H9 (cell line): ENCODE measurements around the gene RND3. TPM values are rescaled to one million over a fixed set of nuclear protein-coding genes. Genes with fewer than 3 reads are reported as not detected.

Source experiments
- DNase-seq: peaks from one replicate; pipeline ENCODE4 v3.0.0-alpha.2; 2017
- H2AFZ ChIP-seq: one replicate; pipeline ENCODE4 v1.6.1; 2013; ENCODE audit warnings: mild to moderate bottlenecking, low read length, control low read depth, moderate library complexity
- H2AK5ac ChIP-seq: 2 replicates; pipeline ENCODE4 v1.6.1; 2013; ENCODE audit warnings: low read length, control low read depth, mixed read lengths; ENCODE audit not compliant: insufficient read length
- H2BK120ac ChIP-seq: one replicate; pipeline ENCODE4 v1.6.1; 2013; ENCODE audit warnings: low read depth, mild to moderate bottlenecking, low read length, control low read depth, inconsistent platforms; ENCODE audit not compliant: poor library complexity, severe bottlenecking
- H2BK12ac ChIP-seq: 2 replicates; pipeline ENCODE4 v1.6.1; 2013; ENCODE audit warnings: low read length, control low read depth, mixed read lengths, low read depth; ENCODE audit not compliant: insufficient read length
- H2BK15ac ChIP-seq: 2 replicates; pipeline ENCODE4 v1.6.1; 2013; ENCODE audit warnings: low read depth, low read length, control low read depth
- H2BK20ac ChIP-seq: one replicate; pipeline ENCODE4 v1.6.1; 2013; ENCODE audit warnings: low read depth, mild to moderate bottlenecking, low read length, control low read depth, inconsistent platforms; ENCODE audit not compliant: poor library complexity, severe bottlenecking
- H2BK5ac ChIP-seq: 2 replicates; pipeline ENCODE4 v1.6.1; 2013; ENCODE audit warnings: low read length, control low read depth, mixed read lengths; ENCODE audit not compliant: insufficient read length
- H3K14ac ChIP-seq: 2 replicates; pipeline ENCODE4 v1.6.1; 2013; ENCODE audit warnings: low read length, control low read depth; ENCODE audit not compliant: insufficient read depth
- H3K18ac ChIP-seq: 2 replicates; pipeline ENCODE4 v1.6.1; 2013; ENCODE audit warnings: low read depth, mild to moderate bottlenecking, mixed read lengths, low read length, control low read depth; ENCODE audit not compliant: insufficient read length
- H3K23ac ChIP-seq: 2 replicates; pipeline ENCODE4 v1.6.1; 2013; ENCODE audit warnings: low read length, control low read depth, mixed read lengths, low read depth; ENCODE audit not compliant: insufficient read length
- H3K23me2 ChIP-seq: 2 replicates; pipeline ENCODE4 v1.6.1; 2013; ENCODE audit warnings: low read depth, mild to moderate bottlenecking, mixed read lengths, low read length, control low read depth; ENCODE audit not compliant: insufficient read length, poor library complexity, severe bottlenecking
- H3K27ac ChIP-seq: 2 replicates; pipeline ENCODE4 v1.5.1; 2013; ENCODE audit warnings: low read length, control low read depth, mixed read lengths, low read depth; ENCODE audit not compliant: insufficient read length
- H3K27me3 ChIP-seq: 2 replicates; pipeline ENCODE4 v1.6.1; 2013; ENCODE audit warnings: low read length, control low read depth, inconsistent platforms; ENCODE audit not compliant: insufficient read depth
- H3K4ac ChIP-seq: 2 replicates; pipeline ENCODE4 v1.6.1; 2013; ENCODE audit warnings: low read depth, mild to moderate bottlenecking, control low read depth, inconsistent platforms, low read length, moderate library complexity
- H3K4me1 ChIP-seq: 2 replicates; pipeline ENCODE4 v1.6.1; 2013; ENCODE audit warnings: low read length, control low read depth, inconsistent platforms; ENCODE audit not compliant: insufficient read depth
- H3K4me2 ChIP-seq: 2 replicates; pipeline ENCODE4 v1.6.1; 2013; ENCODE audit warnings: low read length, control low read depth, mixed read lengths; ENCODE audit not compliant: insufficient read length, insufficient read depth
- H3K56ac ChIP-seq: 2 replicates; pipeline ENCODE4 v1.6.1; 2013; ENCODE audit warnings: low read depth, mild to moderate bottlenecking, mixed read lengths, low read length, control low read depth; ENCODE audit not compliant: insufficient read length
- H3K79me1 ChIP-seq: 2 replicates; pipeline ENCODE4 v1.6.1; 2013; ENCODE audit warnings: low read depth, mild to moderate bottlenecking, moderate library complexity, low read length, control low read depth, inconsistent platforms; ENCODE audit not compliant: insufficient read depth, poor library complexity, severe bottlenecking
- H3K79me2 ChIP-seq: 2 replicates; pipeline ENCODE4 v1.6.1; 2013; ENCODE audit warnings: low read length, control low read depth, inconsistent platforms; ENCODE audit not compliant: insufficient read depth
- H3K9ac ChIP-seq: 2 replicates; pipeline ENCODE4 v1.6.1; 2013; ENCODE audit warnings: low read length, control low read depth, mixed read lengths; ENCODE audit not compliant: insufficient read length; ENCODE audit errors: extremely low read depth
- H3K9me3 ChIP-seq: one replicate; pipeline ENCODE4 v1.6.1; 2013; ENCODE audit warnings: low read depth, low read length, inconsistent platforms; ENCODE audit not compliant: control insufficient read depth
- H3T11ph ChIP-seq: one replicate; pipeline ENCODE4 v1.6.1; 2013; ENCODE audit warnings: mild to moderate bottlenecking, low read length, control low read depth, inconsistent platforms
- H4K20me1 ChIP-seq: one replicate; pipeline ENCODE4 v1.6.1; 2013; ENCODE audit not compliant: control insufficient read depth, insufficient read length, insufficient read depth
- H4K5ac ChIP-seq: 2 replicates; pipeline ENCODE4 v1.6.1; 2013; ENCODE audit warnings: low read depth, mild to moderate bottlenecking, mixed read lengths, low read length, control low read depth; ENCODE audit not compliant: insufficient read length
- H4K8ac ChIP-seq: replicated peaks from 2 replicates; pipeline ENCODE4 v1.6.1; 2013; ENCODE audit warnings: low read length, control low read depth, mixed read lengths, low read depth; ENCODE audit not compliant: insufficient read length
- H4K91ac ChIP-seq: 2 replicates; pipeline ENCODE4 v1.6.1; 2013; ENCODE audit warnings: low read depth, mild to moderate bottlenecking, moderate library complexity, mixed read lengths, low read length, control low read depth; ENCODE audit not compliant: insufficient read length
- H3K27ac Mint-ChIP-seq, 3 experiments: 2 replicates in 2 of 3; 3 replicates in 1 of 3; pipeline ENCODE4 v1.8.0; 2020 to 2021; ENCODE audit warnings: mixed read lengths in 3 of 3, mild to moderate bottlenecking in 1 of 3, moderate library complexity in 1 of 3
- H3K27me3 Mint-ChIP-seq: 2 replicates; pipeline ENCODE4 v1.8.0; 2021; ENCODE audit warnings: low read depth, mild to moderate bottlenecking, moderate library complexity, mixed read lengths
- H3K36me3 Mint-ChIP-seq, 3 experiments: 2 replicates in 2 of 3; 3 replicates in 1 of 3; pipeline ENCODE4 v1.8.0; 2020 to 2021; ENCODE audit warnings: low read depth in 3 of 3, mixed read lengths in 3 of 3; ENCODE audit not compliant: insufficient read depth in 1 of 3
- H3K4me1 Mint-ChIP-seq, 2 experiments: 2 replicates each; pipeline ENCODE4 v1.8.0; 2020; ENCODE audit warnings: mixed read lengths in 2 of 2
- H3K4me3 Mint-ChIP-seq, 2 experiments: 2 replicates in 1 of 2; 3 replicates in 1 of 2; pipeline ENCODE4 v1.8.0; 2020 to 2021; ENCODE audit warnings: mild to moderate bottlenecking in 2 of 2, mixed read lengths in 2 of 2, moderate library complexity in 1 of 2
- H3K9me3 Mint-ChIP-seq, 2 experiments: 2 replicates in 1 of 2; 3 replicates in 1 of 2; pipeline ENCODE4 v1.8.0; 2020; ENCODE audit warnings: mild to moderate bottlenecking in 2 of 2, mixed read lengths in 2 of 2, moderate library complexity in 1 of 2
- CTCF ChIP-seq: fragments of 200-600 bp; sonication (generic); conservative IDR thresholded peaks from 3 replicates; pipeline ENCODE4 v1.8.0; 2021; ENCODE audit warnings: antibody characterized with exemption, mild to moderate bottlenecking
- WGBS: extraction: QIAGEN DNeasy Blood & Tissue Kit; methylation state at CpG from one replicate; pipeline ENCODE4 v1.1.7; 2013; ENCODE audit warnings: missing lambda C conversion rate, low lambda C conversion rate, mixed read lengths; ENCODE audit not compliant: insufficient read length; ENCODE audit errors: extremely low coverage; 5-methylcytosine and 5-hydroxymethylcytosine counted together
- total RNA-seq: library from RNA; stranded (reverse); gene quantifications from 2 replicates; pipeline ENCODE4 v1.2.1, GENCODE V29; 2021

Gene RND3
- total RNA-seq, 1 experiment from 2014 or later: 62.6 TPM

GRCh38 chr2:150478200-150478974, 9.1 kb downstream of the RND3 start:
- Histone ChIP-seq H3K4ac (no peak overlapping the region), H2BK120ac (no peak overlapping the region), H2BK5ac (no peak overlapping the region), H3K27me3 (no peaks in the 10 kb centered on the region), H3K9ac (no peak overlapping the region), H3K18ac (no peak overlapping the region), H2BK15ac (no peak overlapping the region), H2AK5ac (no peak overlapping the region), H3K56ac (no peak overlapping the region), H3K23me2 (no peaks in the 10 kb centered on the region), H3K23ac (no peak overlapping the region), H2BK12ac (no peak overlapping the region), H4K20me1 (no peaks in the 10 kb centered on the region), H3K4me1 (peaks cover 10% of the 10 kb centered on the region), H4K5ac (no peak overlapping the region), H3K27ac (no peak overlapping the region), H2BK20ac (no peak overlapping the region), H3K79me2 (peaks cover 66% of the 10 kb centered on the region), H3K79me1 (peaks cover 4% of the 10 kb centered on the region), H3K4me2 (peak overlapping the region; percentile 6), H3K9me3 (no peaks in the 10 kb centered on the region), H3T11ph (no peak overlapping the region), H4K91ac (no peak overlapping the region), H3K14ac (no peak overlapping the region), H2AFZ (no peak overlapping the region), H4K8ac (no peak overlapping the region)
- WGBS: no CpG with 5 or more reads among the region's 6 CpGs
- H3K9me3 Mint-ChIP-seq: no peaks in the 10 kb centered on the region
- peaks cover 47 to 63% of the 10 kb centered on the region in 2 experiments for H3K4me1 Mint-ChIP-seq
- peaks cover 18 to 51% (median 20%) of the 10 kb centered on the region in 3 experiments; a peak in 6 of 7 replicates for H3K36me3 Mint-ChIP-seq
- H3K27me3 Mint-ChIP-seq: no peaks in the 10 kb centered on the region
- peak overlapping the region in 2 of 3 experiments; percentile 53 to 86; a peak in 4 of 7 replicates for H3K27ac Mint-ChIP-seq
- no peak for DNase-seq
- H3K4me3 Mint-ChIP-seq: peak overlapping the region in 1 of 2 experiments; percentile 25; a peak in 2 of 5 replicates
- no peak for TF ChIP-seq CTCF
